Subcutaneous adipose tissue (tissue), 4 donors: ENCODE measurements around the gene SAP30L. TPM values are rescaled to one million over a fixed set of nuclear protein-coding genes. Genes with fewer than 3 reads are reported as not detected.

Experiments
- total RNA-seq, 4 donors: library from RNA; depleted of rRNA; stranded (reverse); fragments of >200 nt; gene quantifications; one replicate each; pipeline ENCODE4 v1.1.0, GENCODE V29; 2016
- TF ChIP-seq, protein P1 (sequence below): fragments of 450-650 bp; IDR thresholded peaks from one replicate; pipeline ENCODE4 v1.5.1; 2016; ENCODE audit warnings: low read depth, mild to moderate bottlenecking, control low read depth, antibody characterized with exemption, moderate library complexity

Gene SAP30L
- total RNA-seq, 4 donors from 2014 or later, result 22.2 to 43.6 (median 27.6) TPM

DNA sequence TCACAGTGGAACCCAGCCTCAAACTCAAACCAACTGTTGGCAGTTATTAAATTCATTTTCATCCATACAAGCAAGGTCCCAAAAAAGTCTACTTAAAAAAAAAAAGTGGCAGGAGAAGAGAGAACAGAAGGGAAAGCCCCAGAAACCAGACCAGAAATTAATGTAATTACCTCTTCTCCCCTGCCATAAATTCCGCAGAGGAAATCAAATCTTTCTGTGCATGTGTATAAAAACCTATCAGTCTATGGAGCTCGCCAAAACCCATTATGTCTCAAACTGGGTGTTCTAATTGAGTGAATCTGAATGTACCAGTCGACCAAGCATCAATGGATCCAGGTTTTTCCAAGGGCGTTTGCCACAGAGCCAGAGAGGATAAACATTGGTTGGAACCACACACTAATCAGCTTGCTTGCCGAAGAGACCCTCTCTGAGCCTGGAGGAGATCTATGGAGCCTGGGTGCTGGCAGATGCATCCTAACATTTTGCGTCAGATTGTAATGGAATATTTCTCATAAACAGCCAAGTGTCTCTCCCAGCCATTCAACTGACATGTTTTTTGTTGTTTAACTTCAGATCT, 40.1 kb downstream of the SAP30L start:
- TF ChIP-seq, protein P1, sequence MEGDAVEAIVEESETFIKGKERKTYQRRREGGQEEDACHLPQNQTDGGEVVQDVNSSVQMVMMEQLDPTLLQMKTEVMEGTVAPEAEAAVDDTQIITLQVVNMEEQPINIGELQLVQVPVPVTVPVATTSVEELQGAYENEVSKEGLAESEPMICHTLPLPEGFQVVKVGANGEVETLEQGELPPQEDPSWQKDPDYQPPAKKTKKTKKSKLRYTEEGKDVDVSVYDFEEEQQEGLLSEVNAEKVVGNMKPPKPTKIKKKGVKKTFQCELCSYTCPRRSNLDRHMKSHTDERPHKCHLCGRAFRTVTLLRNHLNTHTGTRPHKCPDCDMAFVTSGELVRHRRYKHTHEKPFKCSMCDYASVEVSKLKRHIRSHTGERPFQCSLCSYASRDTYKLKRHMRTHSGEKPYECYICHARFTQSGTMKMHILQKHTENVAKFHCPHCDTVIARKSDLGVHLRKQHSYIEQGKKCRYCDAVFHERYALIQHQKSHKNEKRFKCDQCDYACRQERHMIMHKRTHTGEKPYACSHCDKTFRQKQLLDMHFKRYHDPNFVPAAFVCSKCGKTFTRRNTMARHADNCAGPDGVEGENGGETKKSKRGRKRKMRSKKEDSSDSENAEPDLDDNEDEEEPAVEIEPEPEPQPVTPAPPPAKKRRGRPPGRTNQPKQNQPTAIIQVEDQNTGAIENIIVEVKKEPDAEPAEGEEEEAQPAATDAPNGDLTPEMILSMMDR, result no peak

DNA sequence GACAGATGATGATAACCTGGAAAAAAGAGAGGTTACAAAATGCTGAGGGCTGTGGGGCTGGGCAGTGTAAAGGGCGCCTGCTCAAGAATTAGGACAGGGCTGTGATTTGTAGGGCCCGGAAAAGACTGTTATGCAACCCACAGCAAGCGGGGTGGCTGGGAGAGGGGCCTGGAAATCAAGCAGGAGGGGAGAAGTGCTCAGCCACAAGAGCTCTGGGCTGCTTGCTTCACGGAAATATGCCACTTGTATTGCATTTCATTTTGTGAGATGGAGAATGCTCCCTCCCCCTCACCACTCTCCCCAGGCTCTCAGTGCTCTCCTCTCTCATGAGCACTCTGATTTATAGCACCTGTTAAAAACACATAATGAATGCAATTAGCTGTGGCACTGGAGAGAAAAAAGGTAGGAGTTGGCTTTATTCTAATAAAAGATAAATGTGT, 40.6 kb downstream of the SAP30L start:
- TF ChIP-seq, protein P1, result no peak

DNA sequence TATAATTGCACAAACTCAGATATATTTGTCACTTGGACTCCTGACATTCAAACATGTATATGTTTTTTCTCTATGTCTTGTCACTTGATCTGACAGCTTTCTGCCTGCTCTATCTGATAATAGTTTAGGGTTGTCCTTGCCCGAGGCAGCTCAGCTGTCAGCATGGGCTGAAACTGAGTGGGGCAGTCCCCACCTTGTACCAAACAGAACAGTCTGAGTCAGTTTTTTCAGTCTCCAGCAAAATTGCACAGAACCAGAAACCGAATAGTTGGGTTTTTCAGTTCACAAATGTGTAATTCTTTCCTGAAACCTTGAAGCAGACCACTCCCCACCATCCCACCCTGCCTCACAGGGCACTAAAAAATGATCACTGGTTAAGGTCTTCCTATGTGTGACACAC, 41.7 kb downstream of the SAP30L start:
- TF ChIP-seq, protein P1, result no peak

DNA sequence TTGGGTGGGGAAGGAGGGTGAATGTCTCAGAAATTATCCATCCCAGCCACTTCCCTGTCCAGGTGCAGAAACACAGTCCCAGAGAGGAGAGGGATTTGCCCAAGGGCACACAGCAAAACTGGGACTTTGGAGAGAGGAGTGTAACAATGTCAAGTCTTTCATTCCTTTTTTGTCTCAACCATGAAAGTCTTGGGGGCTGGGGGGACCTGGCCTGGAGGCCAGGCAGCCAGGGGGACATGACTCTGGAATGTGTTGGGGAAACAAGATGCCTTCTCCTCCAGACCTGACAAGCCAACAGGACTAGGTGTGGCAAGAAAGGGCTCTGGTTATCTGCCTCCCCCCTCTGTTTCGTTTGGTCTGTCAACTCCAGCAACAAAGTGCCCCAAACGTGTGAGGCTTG, 46.1 kb downstream of the SAP30L start:
- TF ChIP-seq, protein P1, result no peak

DNA sequence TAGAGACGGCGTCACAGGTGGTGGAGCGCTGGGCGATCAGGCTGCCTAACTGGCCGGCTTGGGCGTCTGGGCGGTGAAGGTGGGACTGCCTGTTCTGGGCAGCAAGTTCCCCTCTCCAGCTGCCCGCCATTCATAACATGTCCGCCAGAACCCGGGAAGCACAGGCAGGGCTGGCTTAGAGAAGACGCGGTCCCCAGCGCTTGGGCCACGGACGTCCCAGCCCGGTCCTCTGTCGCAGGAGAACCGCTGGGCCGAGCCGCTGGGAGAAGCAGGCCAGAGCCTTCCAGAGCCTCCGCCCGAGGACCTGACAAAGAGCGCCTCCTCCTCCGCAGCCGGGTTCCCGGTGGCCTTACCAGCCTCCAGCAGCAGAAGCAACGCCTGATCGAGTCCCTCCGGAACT, 47.5 kb downstream of the SAP30L start:
- TF ChIP-seq, protein P1, result no peak

- TF ChIP-seq, protein P1, result no peak
These were observed 48.2 kb downstream of the SAP30L start for GRCh38 chr5:154494036-154494435.

DNA sequence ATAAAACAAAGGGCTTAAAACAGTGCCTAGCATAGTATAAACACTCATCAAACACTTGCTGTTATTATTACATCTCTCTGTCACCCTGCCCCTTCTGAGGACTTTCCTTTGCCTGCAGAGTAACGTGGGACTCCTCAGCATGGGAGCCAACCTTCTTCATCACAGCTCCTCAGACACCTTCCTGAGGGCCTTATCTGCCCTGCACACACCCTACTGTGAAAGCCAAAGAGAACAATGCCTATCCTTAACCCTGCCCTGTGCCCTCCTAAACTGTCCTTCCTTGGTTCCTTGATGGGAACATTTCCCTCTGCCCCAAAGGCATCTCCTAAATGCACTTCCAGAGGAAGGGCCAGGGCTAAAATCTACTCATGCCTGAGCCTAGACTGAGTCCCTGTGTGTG, 52.8 kb downstream of the SAP30L start:
- TF ChIP-seq, protein P1, result no peak
